B cell (primary cell): Measurements from ENCODE around the gene BCL7C. TPM values are rescaled to one million over a fixed set of nuclear protein-coding genes. Genes with fewer than 3 reads are reported as not detected.
"Not testable (repeated sequence)": the region's sequence is repeated elsewhere in the genome, so short reads cannot be mapped to it uniquely, and the experiment has no call there.

ENCODE experiments used
- ATAC-seq: fragments of 200-7000 bp; cut with Tn5 transposase; one replicate; pipeline ENCODE4 v1.10.0; 2021; ENCODE audit warnings: low read depth, mild to moderate bottlenecking, moderate number of reproducible peaks, moderate library complexity
- CTCF ChIA-PET: fragments of 350-600 bp; sonication (Branson Sonifier 250); formaldehyde crosslinking; loops from one replicate; lab custom pipeline; 2021; ENCODE audit warnings: antibody characterized with exemption, inconsistent platforms; lab: Charles Lee
- POLR2A ChIA-PET: fragments of 350-600 bp; sonication (Branson Sonifier 250); formaldehyde crosslinking; loops from one replicate; lab custom pipeline; 2021; ENCODE audit warnings: antibody characterized with exemption; lab: Charles Lee
- DNase-seq: peaks from one replicate; pipeline ENCODE4 v3.0.0; 2013
- H2AFZ ChIP-seq: 2 replicates; pipeline ENCODE4 v1.6.1; 2012; ENCODE audit warnings: mild to moderate bottlenecking, low read depth, low read length; ENCODE audit not compliant: insufficient read depth, poor library complexity, severe bottlenecking
- H3K27ac ChIP-seq, 2 donors: 1 replicate in 1 of 2; 2 replicates in 1 of 2; pipeline ENCODE4 v1.5.1; 2012 to 2013; ENCODE audit warnings: low read length in 2 of 2, mild to moderate bottlenecking in 2 of 2, moderate library complexity in 1 of 2
- H3K27me3 ChIP-seq, 4 experiments: fragments of 200-600 bp in 1 of 4; sonication (generic) in 1 of 4; replicated peaks in 1 of 4; 1 replicate in 2 of 4; 2 replicates in 2 of 4; pipeline versions ENCODE4 v1.6.1 to v1.7.0; 2013 to 2016; ENCODE audit warnings: low read length in 3 of 4, mild to moderate bottlenecking in 2 of 4, mixed read lengths in 1 of 4, moderate library complexity in 1 of 4; ENCODE audit not compliant: insufficient read depth in 4 of 4, control insufficient read depth in 3 of 4; ENCODE audit errors: control extremely low read depth in 1 of 4
- H3K36me3 ChIP-seq, 2 experiments: replicated peaks in 1 of 2; 1 replicate in 1 of 2; 2 replicates in 1 of 2; pipeline versions ENCODE4 v1.6.1 to v1.7.1; 2013; ENCODE audit warnings: low read length in 1 of 2; ENCODE audit not compliant: insufficient read depth in 2 of 2, control insufficient read depth in 1 of 2; ENCODE audit errors: control extremely low read depth in 1 of 2, extremely low read depth in 1 of 2
- H3K4me1 ChIP-seq, 2 donors: fragments of 200-600 bp in 1 of 2; sonication (generic) in 1 of 2; 1 replicate in 1 of 2; 2 replicates in 1 of 2; pipeline versions ENCODE4 v1.5.1 to v1.6.1; 2013 to 2017; ENCODE audit warnings: low read length in 2 of 2; ENCODE audit not compliant: control insufficient read depth in 2 of 2, insufficient read depth in 2 of 2
- H3K4me2 ChIP-seq: replicated peaks from 2 replicates; pipeline ENCODE3; 2012; ENCODE audit warnings: mild to moderate bottlenecking, low read depth, low read length; ENCODE audit not compliant: poor library complexity, severe bottlenecking
- H3K4me3 ChIP-seq, 5 experiments: fragments of 200-600 bp in 1 of 5; sonication (generic) in 1 of 5; 1 replicate in 3 of 5; 2 replicates in 2 of 5; pipeline versions ENCODE4 v1.5.1 to v1.7.0; 2011 to 2016; ENCODE audit warnings: low read length in 4 of 5, mild to moderate bottlenecking in 4 of 5, low read depth in 2 of 5, control low read depth in 1 of 5, moderate library complexity in 1 of 5; ENCODE audit not compliant: insufficient read depth in 1 of 5; ENCODE audit errors: control extremely low read depth in 1 of 5, extremely low read depth in 1 of 5
- H3K79me2 ChIP-seq: fragments of 200-600 bp; sonication (generic); one replicate; pipeline ENCODE4 v1.6.0; 2016; ENCODE audit warnings: low read length; ENCODE audit not compliant: control insufficient read depth, insufficient read depth
- H3K9ac ChIP-seq: fragments of 200-600 bp; sonication (generic); 2 replicates; pipeline ENCODE4 v1.6.1; 2017; ENCODE audit warnings: mild to moderate bottlenecking, low read length, moderate library complexity
- H3K9me3 ChIP-seq, 3 donors: one replicate each; pipeline versions ENCODE4 v1.6.1 to v1.7.1; 2013; ENCODE audit warnings: low read length in 2 of 3; ENCODE audit not compliant: control insufficient read depth in 2 of 3, insufficient read depth in 1 of 3; ENCODE audit errors: control extremely low read depth in 1 of 3
- H4K20me1 ChIP-seq: 2 replicates; pipeline ENCODE4 v1.6.0; 2012; ENCODE audit warnings: mild to moderate bottlenecking, low read length; ENCODE audit not compliant: insufficient read depth, control insufficient read depth, poor library complexity, severe bottlenecking
- H3K27ac Mint-ChIP-seq: one replicate; pipeline ENCODE4 v1.8.0; 2021; ENCODE audit warnings: mixed read lengths
- H3K27me3 Mint-ChIP-seq: one replicate; pipeline ENCODE4 v1.8.0; 2021; ENCODE audit warnings: mixed read lengths
- H3K4me1 Mint-ChIP-seq: one replicate; pipeline ENCODE4 v1.8.0; 2021; ENCODE audit warnings: mixed read lengths
- H3K4me3 Mint-ChIP-seq: one replicate; pipeline ENCODE4 v1.8.0; 2021; ENCODE audit warnings: mixed read lengths
- H3K9me3 Mint-ChIP-seq: one replicate; pipeline ENCODE4 v1.8.0; 2022; ENCODE audit warnings: mixed read lengths; ENCODE audit not compliant: insufficient read depth
- EZH2 ChIP-seq: IDR thresholded peaks from 2 replicates; pipeline ENCODE4 v1.6.1; 2012; ENCODE audit warnings: borderline replicate concordance, low read depth, mild to moderate bottlenecking, moderate library complexity, low read length; ENCODE audit not compliant: insufficient read depth, poor library complexity, severe bottlenecking
- WGBS: methylation state at CpG from one replicate; pipeline ENCODE4 v1.1.5; 2013; ENCODE audit warnings: missing lambda C conversion rate; ENCODE audit not compliant: insufficient coverage; 5-methylcytosine and 5-hydroxymethylcytosine counted together
- intact Hi-C: fragments of 100-400 bp; cut with micrococcal nuclease; formaldehyde crosslinking; loops from one replicate; pipeline ENCODE4 v1.10.0; 2022
- polyA plus RNA-seq: library from polyadenylated mRNA; depleted of rRNA; stranded (reverse); fragments of >200 nt; gene quantifications from 2 replicates; pipeline ENCODE4 v1.2.3, GENCODE V29; 2012
- total RNA-seq, 2 donors: library from RNA; stranded (reverse); fragments of 120-200 nt in 1 of 2; gene quantifications; 1 replicate in 1 of 2; 2 replicates in 1 of 2; pipeline versions ENCODE4 v1.2.3 to v1.2.4, GENCODE V29; 2013 to 2022
- TF ChIP-seq, protein P1 (sequence below): fragments of 200-600 bp; IDR thresholded peaks from one replicate; pipeline ENCODE4 v1.8.0; 2022; ENCODE audit warnings: antibody characterized with exemption, mild to moderate bottlenecking

The BCL7C gene
- total and polyA plus RNA-seq, 2 donors (not counting 1 experiment from before 2014, with no cell fraction given): 17.1 to 30.5 TPM

DNA sequence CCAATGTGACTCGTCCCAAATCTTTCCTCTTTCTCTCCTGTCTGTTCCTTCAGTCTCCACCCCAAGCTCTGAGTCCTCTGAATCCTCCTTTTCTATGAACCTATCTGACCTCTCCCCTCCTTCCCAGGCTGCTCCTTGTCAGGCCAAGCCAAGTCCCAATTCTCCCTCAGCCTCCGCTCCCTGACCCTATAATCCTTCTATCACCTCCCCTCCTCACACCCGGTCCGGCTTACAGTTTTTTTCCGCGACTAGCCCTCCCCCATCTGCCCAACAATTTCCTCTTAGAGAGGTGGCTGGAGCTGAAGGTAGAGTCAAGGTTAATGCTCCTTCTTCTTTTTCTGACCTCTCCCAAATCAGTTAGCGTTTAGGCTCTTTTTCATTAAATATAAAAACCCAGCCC lies 33.1 kb downstream of the BCL7C start:
- H3K4me1 Mint-ChIP-seq, intact Hi-C loops, H3K27me3 ChIP-seq, H3K4me3 ChIP-seq, POLR2A ChIA-PET, H3K4me2 ChIP-seq, H3K9ac ChIP-seq, H3K4me1 ChIP-seq, H3K4me3 Mint-ChIP-seq, H3K27me3 Mint-ChIP-seq, H3K9me3 ChIP-seq, H3K79me2 ChIP-seq, ATAC-seq, H3K27ac Mint-ChIP-seq, H3K27ac ChIP-seq, H3K36me3 ChIP-seq, H3K9me3 Mint-ChIP-seq, DNase-seq, H2AFZ ChIP-seq, CTCF ChIA-PET, H4K20me1 ChIP-seq: not testable (repeated sequence)
- WGBS: 91% methylated on average over 3 of the region's 7 CpGs

DNA sequence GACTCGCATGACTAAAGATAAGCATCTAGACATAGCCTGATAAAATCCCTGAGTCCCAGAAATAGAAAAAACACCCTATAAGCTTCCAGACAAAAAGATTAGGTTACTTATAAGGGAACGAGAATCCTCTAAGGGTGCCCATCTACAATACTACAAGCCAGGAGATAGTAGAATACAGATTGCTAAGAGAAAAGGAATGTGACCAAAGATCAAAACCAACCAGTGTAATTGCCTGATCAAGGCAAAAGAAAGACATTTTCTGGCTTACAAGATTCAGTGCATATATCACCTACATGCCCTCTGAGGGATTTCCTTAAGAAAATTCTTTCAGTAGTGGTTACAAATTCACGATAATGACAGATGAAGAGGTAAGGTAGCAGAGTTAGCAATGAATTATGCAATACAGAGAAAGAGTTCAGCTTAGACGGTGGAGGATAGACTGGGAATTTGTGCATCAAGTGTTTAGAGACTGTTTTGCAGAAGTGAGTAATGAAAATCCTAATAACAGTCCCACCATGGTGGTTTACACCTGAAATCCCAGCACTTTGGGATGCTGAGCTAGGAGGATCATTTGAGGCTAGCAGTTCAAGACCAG lies 35.0 kb downstream of the BCL7C start:
- Mint-ChIP-seq H3K27ac (no peak overlapping the region), H3K9me3 (no peaks in the 10 kb centered on the region), H3K4me3 (no peak overlapping the region), H3K4me1 (no peaks in the 10 kb centered on the region), H3K27me3 (no peaks in the 10 kb centered on the region)
- ATAC-seq (no peak), DNase-seq (no peak)
- intact Hi-C loops: no loop called here
- 85% methylated on average over 2 of the region's 4 CpGs for WGBS
- no peak overlapping the region for H2AFZ ChIP-seq
- no peaks in the 10 kb centered on the region for H3K79me2 ChIP-seq
- no peaks in the 10 kb centered on the region for H3K27me3 ChIP-seq
- H4K20me1 ChIP-seq: no peaks in the 10 kb centered on the region
- no peak for TF ChIP-seq EZH2
- TF ChIP-seq, protein P1, sequence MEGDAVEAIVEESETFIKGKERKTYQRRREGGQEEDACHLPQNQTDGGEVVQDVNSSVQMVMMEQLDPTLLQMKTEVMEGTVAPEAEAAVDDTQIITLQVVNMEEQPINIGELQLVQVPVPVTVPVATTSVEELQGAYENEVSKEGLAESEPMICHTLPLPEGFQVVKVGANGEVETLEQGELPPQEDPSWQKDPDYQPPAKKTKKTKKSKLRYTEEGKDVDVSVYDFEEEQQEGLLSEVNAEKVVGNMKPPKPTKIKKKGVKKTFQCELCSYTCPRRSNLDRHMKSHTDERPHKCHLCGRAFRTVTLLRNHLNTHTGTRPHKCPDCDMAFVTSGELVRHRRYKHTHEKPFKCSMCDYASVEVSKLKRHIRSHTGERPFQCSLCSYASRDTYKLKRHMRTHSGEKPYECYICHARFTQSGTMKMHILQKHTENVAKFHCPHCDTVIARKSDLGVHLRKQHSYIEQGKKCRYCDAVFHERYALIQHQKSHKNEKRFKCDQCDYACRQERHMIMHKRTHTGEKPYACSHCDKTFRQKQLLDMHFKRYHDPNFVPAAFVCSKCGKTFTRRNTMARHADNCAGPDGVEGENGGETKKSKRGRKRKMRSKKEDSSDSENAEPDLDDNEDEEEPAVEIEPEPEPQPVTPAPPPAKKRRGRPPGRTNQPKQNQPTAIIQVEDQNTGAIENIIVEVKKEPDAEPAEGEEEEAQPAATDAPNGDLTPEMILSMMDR: no peak
- no peaks in the 10 kb centered on the region for H3K4me1 ChIP-seq
- H3K4me2 ChIP-seq: no peak overlapping the region
- H3K4me3 ChIP-seq: no peak overlapping the region
- no peaks in the 10 kb centered on the region for H3K9me3 ChIP-seq
- H3K9ac ChIP-seq: no peak overlapping the region
- H3K36me3 ChIP-seq: no peaks in the 10 kb centered on the region
- POLR2A ChIA-PET: no interaction called here
- no peak overlapping the region for H3K27ac ChIP-seq
- CTCF ChIA-PET: no interaction called here
